H1 (cell line): ENCODE measurements around the gene VPREB1. TPM values are rescaled to one million over a fixed set of nuclear protein-coding genes. Genes with fewer than 3 reads are reported as not detected.

Experiments
- CTCF ChIA-PET: fragments of 300-600 bp; sonication (Branson Sonifier 250); formaldehyde crosslinking; loops from one replicate; lab custom pipeline; 2021; ENCODE audit not compliant: partially characterized antibody; lab: Charles Lee
- POLR2A ChIA-PET: fragments of 300-600 bp; sonication (Branson Sonifier 250); formaldehyde crosslinking; loops from one replicate; lab custom pipeline; 2021; ENCODE audit warnings: inconsistent platforms; ENCODE audit not compliant: partially characterized antibody; lab: Charles Lee
- DNase-seq, 2 experiments: peaks; one replicate each; pipeline versions ENCODE4 v3.0.0 to v3.0.0-alpha.2; 2010 to 2022; ENCODE audit warnings: low spot score in 2 of 2, low read depth in 1 of 2, mixed read lengths in 1 of 2
- FAIRE-seq: peaks from 2 replicates; lab custom pipeline; 2011; peaks lifted over from hg19 to GRCh38; lab: Jason Lieb, UNC
- H2AFZ ChIP-seq: 2 replicates; pipeline ENCODE4 v1.8.1; 2012; ENCODE audit warnings: low read length, inconsistent platforms
- H2AK5ac ChIP-seq: 2 replicates; pipeline ENCODE4 v1.6.1; 2013; ENCODE audit warnings: low read depth, low read length
- H2BK120ac ChIP-seq: replicated peaks from 2 replicates; pipeline ENCODE3; 2013; ENCODE audit warnings: low read depth, low read length, inconsistent platforms
- H2BK12ac ChIP-seq: 2 replicates; pipeline ENCODE4 v1.6.1; 2013; ENCODE audit warnings: low read depth, low read length
- H2BK15ac ChIP-seq: 2 replicates; pipeline ENCODE4 v1.6.1; 2013; ENCODE audit warnings: low read length
- H2BK20ac ChIP-seq: 2 replicates; pipeline ENCODE4 v1.6.1; 2013; ENCODE audit warnings: low read length
- H2BK5ac ChIP-seq: 2 replicates; pipeline ENCODE4 v1.6.1; 2013; ENCODE audit warnings: low read depth, low read length
- H3K14ac ChIP-seq: 2 replicates; pipeline ENCODE4 v1.6.1; 2013; ENCODE audit warnings: inconsistent platforms; ENCODE audit not compliant: insufficient read length
- H3K18ac ChIP-seq: 2 replicates; pipeline ENCODE4 v1.6.1; 2013; ENCODE audit warnings: low read length; ENCODE audit errors: extremely low read depth
- H3K23ac ChIP-seq: 2 replicates; pipeline ENCODE4 v1.6.1; 2013; ENCODE audit warnings: inconsistent platforms; ENCODE audit not compliant: insufficient read length
- H3K23me2 ChIP-seq: 2 replicates; pipeline ENCODE4 v1.6.1; 2013; ENCODE audit warnings: low read depth, low read length
- H3K27ac ChIP-seq: 2 replicates; pipeline ENCODE4 v1.6.1; 2011; ENCODE audit warnings: low read depth, low read length, inconsistent platforms
- H3K27me3 ChIP-seq, 4 experiments: replicated peaks in 1 of 4; 1 replicate in 1 of 4; 2 replicates in 3 of 4; pipeline versions ENCODE4 v1.6.1 to v1.8.1; 2011 to 2013; ENCODE audit warnings: low read length in 3 of 4, mild to moderate bottlenecking in 3 of 4, inconsistent platforms in 2 of 4, mixed read lengths in 2 of 4, moderate library complexity in 1 of 4; ENCODE audit not compliant: control insufficient read depth in 3 of 4, insufficient read depth in 3 of 4; ENCODE audit errors: extremely low read depth in 1 of 4
- H3K36me3 ChIP-seq, 4 experiments: 2 replicates each; pipeline versions ENCODE4 v1.6.1 to v1.8.1; 2011 to 2013; ENCODE audit warnings: mild to moderate bottlenecking in 4 of 4, low read length in 3 of 4, moderate library complexity in 2 of 4, control low read depth in 1 of 4, inconsistent platforms in 1 of 4; ENCODE audit not compliant: insufficient read depth in 4 of 4, control insufficient read depth in 2 of 4
- H3K4ac ChIP-seq: replicated peaks from 2 replicates; pipeline ENCODE3; 2013; ENCODE audit warnings: low read length, low read depth, mixed read lengths, inconsistent platforms; ENCODE audit not compliant: insufficient read length
- H3K4me1 ChIP-seq, 4 experiments: replicated peaks in 1 of 4; 1 replicate in 1 of 4; 2 replicates in 3 of 4; pipeline versions ENCODE4 v1.6.1 to v1.8.1; 2011 to 2013; ENCODE audit warnings: low read length in 3 of 4, inconsistent platforms in 2 of 4, mixed read lengths in 1 of 4; ENCODE audit not compliant: insufficient read depth in 4 of 4, control insufficient read depth in 3 of 4
- H3K4me2 ChIP-seq, 2 experiments: 2 replicates each; pipeline versions ENCODE4 v1.6.1 to v1.8.1; 2011 to 2013; ENCODE audit warnings: low read depth in 2 of 2, low read length in 2 of 2, control low read depth in 1 of 2, inconsistent platforms in 1 of 2, mild to moderate bottlenecking in 1 of 2; ENCODE audit not compliant: insufficient read depth in 1 of 2
- H3K4me3 ChIP-seq, 4 experiments: fragments of 200-600, 300-600 bp in 1 of 4; sonication (generic), shearing (Covaris generic), sonication (Bioruptor Twin) in 1 of 4; 2 replicates each; pipeline versions ENCODE4 v1.5.1 to v1.8.1; 2011 to 2016; ENCODE audit warnings: low read length in 4 of 4, low read depth in 3 of 4, control low read depth in 2 of 4, inconsistent platforms in 2 of 4, mild to moderate bottlenecking in 2 of 4, mixed read lengths in 1 of 4, moderate library complexity in 1 of 4; ENCODE audit not compliant: insufficient read depth in 2 of 4; ENCODE audit errors: extremely low read depth in 1 of 4
- H3K56ac ChIP-seq: replicated peaks from 2 replicates; pipeline ENCODE3; 2013; ENCODE audit warnings: low read depth, mild to moderate bottlenecking, mixed read lengths, low read length, inconsistent platforms; ENCODE audit not compliant: insufficient read length
- H3K79me1 ChIP-seq: 2 replicates; pipeline ENCODE4 v1.6.1; 2013; ENCODE audit warnings: low read depth, low read length, control low read depth
- H3K79me2 ChIP-seq, 2 experiments: 2 replicates each; pipeline versions ENCODE4 v1.6.1 to v1.8.1; 2012 to 2013; ENCODE audit warnings: low read length in 2 of 2, mild to moderate bottlenecking in 2 of 2, inconsistent platforms in 1 of 2; ENCODE audit not compliant: insufficient read depth in 2 of 2, control insufficient read depth in 1 of 2
- H3K9ac ChIP-seq, 4 experiments: replicated peaks in 1 of 4; 1 replicate in 1 of 4; 2 replicates in 3 of 4; pipeline versions ENCODE4 v1.6.1 to v1.8.1; 2011 to 2013; ENCODE audit warnings: low read depth in 3 of 4, low read length in 3 of 4, control low read depth in 2 of 4, mild to moderate bottlenecking in 2 of 4, moderate library complexity in 2 of 4, inconsistent platforms in 1 of 4; ENCODE audit errors: extremely low read depth in 1 of 4
- H3K9me3 ChIP-seq, 2 experiments: 2 replicates each; pipeline versions ENCODE4 v1.6.1 to v1.8.1; 2012 to 2013; ENCODE audit warnings: mild to moderate bottlenecking in 2 of 2, moderate library complexity in 2 of 2, control low read depth in 1 of 2, inconsistent platforms in 1 of 2, low read depth in 1 of 2, low read length in 1 of 2, mixed read lengths in 1 of 2; ENCODE audit not compliant: insufficient read depth in 2 of 2
- H4K20me1 ChIP-seq, 2 experiments: replicated peaks in 1 of 2; 2 replicates each; pipeline versions ENCODE3 to v1.8.1; 2011 to 2013; ENCODE audit warnings: inconsistent platforms in 2 of 2, low read length in 2 of 2, mild to moderate bottlenecking in 1 of 2; ENCODE audit not compliant: insufficient read depth in 2 of 2, control insufficient read depth in 1 of 2
- H4K5ac ChIP-seq: 2 replicates; pipeline ENCODE4 v1.6.1; 2013; ENCODE audit warnings: low read length, low read depth, mixed read lengths, inconsistent platforms; ENCODE audit not compliant: insufficient read length
- H4K8ac ChIP-seq: 2 replicates; pipeline ENCODE4 v1.8.0; 2013; ENCODE audit warnings: mild to moderate bottlenecking, moderate library complexity, low read length, inconsistent platforms; ENCODE audit not compliant: insufficient read depth; ENCODE audit errors: extremely low read depth
- H4K91ac ChIP-seq: replicated peaks from 2 replicates; pipeline ENCODE3; 2013; ENCODE audit warnings: low read length, mixed read lengths, inconsistent platforms; ENCODE audit not compliant: insufficient read length
- ASH2L ChIP-seq: fragments of 200-600, 300-600 bp; sonication (generic); IDR thresholded peaks from one replicate; pipeline ENCODE4 v1.7.1; 2017; ENCODE audit warnings: low read length
- CBX5 ChIP-seq: fragments of 300-800, 300-1000 bp; sonication (generic); IDR thresholded peaks from 2 replicates; pipeline ENCODE4 v1.7.1; 2016; ENCODE audit warnings: antibody characterized with exemption, low read length, low read depth
- CBX8 ChIP-seq: fragments of 300-800, 300-1000 bp; sonication (generic); IDR thresholded peaks from 2 replicates; pipeline ENCODE4 v1.7.1; 2016; ENCODE audit warnings: low read depth, low read length, borderline replicate concordance
- GTF2F1 ChIP-seq: IDR thresholded peaks from 2 replicates; pipeline ENCODE4 v1.6.1; 2012; ENCODE audit warnings: low read depth, low read length, improper control_type of control experiment, borderline replicate concordance
- HDAC6 ChIP-seq: IDR thresholded peaks from one replicate; pipeline ENCODE4 v1.7.1; 2012; ENCODE audit warnings: low read depth, mild to moderate bottlenecking, inconsistent platforms, low read length, moderate library complexity
- JUN ChIP-seq: IDR thresholded peaks from 2 replicates; pipeline ENCODE4 v1.6.1; 2011; ENCODE audit warnings: low read depth, mild to moderate bottlenecking, improper control_type of control experiment, low read length
- KDM1A ChIP-seq: fragments of 200-600, 300-600 bp; sonication (generic); IDR thresholded peaks from 2 replicates; pipeline ENCODE4 v1.7.1; 2016; ENCODE audit warnings: mild to moderate bottlenecking, low read length, borderline replicate concordance
- KDM4A ChIP-seq: IDR thresholded peaks from one replicate; pipeline ENCODE4 v1.7.1; 2012; ENCODE audit warnings: low read depth, mild to moderate bottlenecking, moderate library complexity, low read length, inconsistent platforms; ENCODE audit not compliant: severe bottlenecking
- MAFK ChIP-seq: IDR thresholded peaks from 2 replicates; pipeline ENCODE4 v1.6.1; 2012; ENCODE audit warnings: low read depth, mild to moderate bottlenecking, improper control_type of control experiment, low read length
- RAD21 ChIP-seq, 2 experiments: IDR thresholded peaks in 1 of 2; conservative IDR thresholded peaks in 1 of 2; 2 replicates each; pipeline ENCODE4 v1.6.1; 2011; ENCODE audit warnings: low read depth in 2 of 2, low read length in 2 of 2, improper control_type of control experiment in 1 of 2, inconsistent platforms in 1 of 2, mild to moderate bottlenecking in 1 of 2, moderate library complexity in 1 of 2
- RXRA ChIP-seq: IDR thresholded peaks from 2 replicates; pipeline ENCODE4 v1.6.1; 2011; ENCODE audit warnings: low read depth, mild to moderate bottlenecking, low read length, moderate library complexity; ENCODE audit not compliant: insufficient read depth
- SIRT6 ChIP-seq: IDR thresholded peaks from one replicate; pipeline ENCODE4 v1.7.1; 2012; ENCODE audit warnings: low read length, inconsistent platforms
- TBP ChIP-seq: IDR thresholded peaks from 2 replicates; pipeline ENCODE4 v1.6.1; 2011; ENCODE audit warnings: low read depth, low read length, improper control_type of control experiment
- WGBS, 2 experiments: shearing (Covaris generic) in 1 of 2; methylation state at CpG; one replicate each; pipeline versions ENCODE4 v1.1.6 to v1.1.7; 2013 to 2015; ENCODE audit warnings: low lambda C conversion rate in 2 of 2, mixed read lengths in 2 of 2, inconsistent platforms in 1 of 2, low coverage in 1 of 2, missing lambda C conversion rate in 1 of 2; ENCODE audit not compliant: insufficient replicate concordance in 2 of 2, insufficient coverage in 1 of 2, insufficient read length in 1 of 2; ENCODE audit errors: extremely low coverage in 1 of 2, missing lambda C conversion rate in 1 of 2; 5-methylcytosine and 5-hydroxymethylcytosine counted together
- polyA plus RNA-seq, 7 experiments: library from polyadenylated mRNA; depleted of rRNA in 3 of 7; stranded (reverse) in 5 of 7; unstranded in 2 of 7; fragments of >200 nt in 5 of 7; fragments of 200-250 nt in 2 of 7; gene quantifications; 1 replicate in 5 of 7; 2 replicates in 1 of 7; 4 replicates in 1 of 7; pipeline versions ENCODE4 v1.2.1 to v1.2.3, GENCODE V29; 2011 to 2013; ENCODE audit warnings: missing spikeins in 2 of 7, mixed read lengths in 2 of 7
- total RNA-seq: library from RNA; stranded (reverse); fragmentation: NEBNext Ultra II Directional; extraction: Animal tissue kit (Norgen Biotek cat#: 25700); gene quantifications from 2 replicates; pipeline ENCODE4 v1.2.1, GENCODE V29; 2021
- TF ChIP-seq, protein P1 (sequence below): IDR thresholded peaks from 2 replicates; pipeline ENCODE4 v1.6.1; 2012; ENCODE audit warnings: inconsistent platforms

Gene VPREB1
- total and polyA plus RNA-seq, 2 of the 8 experiments (the other 6 are each of a cell fraction or from before 2014, with no cell fraction given) = not detected

DNA sequence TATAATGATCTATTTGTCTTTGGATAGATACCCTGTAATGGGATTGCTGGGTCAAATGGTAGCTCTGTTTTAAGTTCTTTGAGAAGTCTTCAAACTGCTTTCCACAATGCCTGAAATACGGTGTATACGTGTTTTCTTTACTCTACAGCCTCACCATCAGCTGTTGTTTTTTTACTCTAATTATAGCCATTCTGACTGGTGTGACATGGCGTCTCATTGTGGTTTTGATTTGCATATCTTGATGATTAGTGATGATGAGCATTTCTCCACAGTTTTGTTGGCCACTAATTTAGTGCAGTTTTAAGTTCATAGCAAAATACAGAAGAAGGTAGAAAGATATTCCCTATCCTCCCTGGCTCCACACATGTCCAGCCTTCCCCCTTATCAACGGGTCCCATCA, 26.3 kb upstream of the VPREB1 start:
- Histone ChIP-seq H3K79me1 (no peaks in the 10 kb centered on the region), H3K56ac (no peak overlapping the region), H3K9ac (no peak overlapping the region), H3K23ac (no peak overlapping the region), H4K5ac (no peak overlapping the region), H3K23me2 (no peaks in the 10 kb centered on the region), H3K36me3 (no peaks in the 10 kb centered on the region), H2BK120ac (no peak overlapping the region), H2AFZ (no peak overlapping the region), H3K4me2 (no peak overlapping the region), H3K9me3 (no peaks in the 10 kb centered on the region), H4K91ac (no peak overlapping the region), H2AK5ac (no peak overlapping the region), H3K14ac (no peak overlapping the region), H2BK20ac (no peak overlapping the region), H4K20me1 (peaks cover 5 to 19% of the 10 kb centered on the region in 2 experiments), H3K4ac (no peak overlapping the region), H2BK15ac (no peak overlapping the region), H3K4me1 (no peaks in the 10 kb centered on the region), H3K27ac (no peak overlapping the region), H3K18ac (no peak overlapping the region), H3K27me3 (peaks cover 68 to 79% (median 78%) of the 10 kb centered on the region in 4 experiments), H2BK12ac (no peak overlapping the region), H2BK5ac (no peak overlapping the region), H4K8ac (no peak overlapping the region), H3K79me2 (no peaks in the 10 kb centered on the region), H3K4me3 (no peak overlapping the region)
- FAIRE-seq (no peak), DNase-seq (no peak)
- CTCF ChIA-PET = interaction anchor here (2.0 kb wide), 1 partner anchor 17 kb away, joined by 11 read pairs; no protein-coding TSS in a partner anchor
- 52% methylated on average over 4 of the region's 4 CpGs; no CpG with 5 or more reads in 1 of the 2 experiments for WGBS, 2 experiments
- POLR2A ChIA-PET = no interaction called here
- TF ChIP-seq RAD21 (IDR thresholded peaks at IDR 0.05 in 1 of 2, conservative IDR thresholded peaks at IDR 0.05 in 1 of 2; ENCODE audit: low read depth in 2 of 2, low read length in 2 of 2) (no peak), SIRT6 (no peak), CBX5 (no peak), HDAC6 (no peak), RXRA (no peak), KDM1A (no peak), JUN (no peak), TBP (no peak), ASH2L (no peak), GTF2F1 (no peak), CBX8 (no peak), MAFK (no peak), KDM4A (no peak)
- TF ChIP-seq, protein P1, sequence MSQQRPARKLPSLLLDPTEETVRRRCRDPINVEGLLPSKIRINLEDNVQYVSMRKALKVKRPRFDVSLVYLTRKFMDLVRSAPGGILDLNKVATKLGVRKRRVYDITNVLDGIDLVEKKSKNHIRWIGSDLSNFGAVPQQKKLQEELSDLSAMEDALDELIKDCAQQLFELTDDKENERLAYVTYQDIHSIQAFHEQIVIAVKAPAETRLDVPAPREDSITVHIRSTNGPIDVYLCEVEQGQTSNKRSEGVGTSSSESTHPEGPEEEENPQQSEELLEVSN = no peak
